Uterus (tissue), 2 donors: ENCODE measurements around the gene AKAP12.

Experiments
- POLR2A ChIP-seq, 2 donors: fragments of 450-650 bp; IDR thresholded peaks; one replicate each; pipeline ENCODE4 v1.6.1; 2016; ENCODE audit warnings: antibody characterized with exemption in 2 of 2, mild to moderate bottlenecking in 1 of 2, moderate library complexity in 1 of 2
- TF ChIP-seq, protein P1 (sequence below), 4 experiments: fragments of 200-600 bp in 2 of 4; fragments of 450-650 bp in 2 of 4; sonication (generic) in 2 of 4; IDR thresholded peaks; one replicate each; pipeline ENCODE4 v1.5.1; 2016 to 2019; ENCODE audit warnings: antibody characterized with exemption in 4 of 4, mild to moderate bottlenecking in 2 of 4, moderate library complexity in 1 of 4

DNA sequence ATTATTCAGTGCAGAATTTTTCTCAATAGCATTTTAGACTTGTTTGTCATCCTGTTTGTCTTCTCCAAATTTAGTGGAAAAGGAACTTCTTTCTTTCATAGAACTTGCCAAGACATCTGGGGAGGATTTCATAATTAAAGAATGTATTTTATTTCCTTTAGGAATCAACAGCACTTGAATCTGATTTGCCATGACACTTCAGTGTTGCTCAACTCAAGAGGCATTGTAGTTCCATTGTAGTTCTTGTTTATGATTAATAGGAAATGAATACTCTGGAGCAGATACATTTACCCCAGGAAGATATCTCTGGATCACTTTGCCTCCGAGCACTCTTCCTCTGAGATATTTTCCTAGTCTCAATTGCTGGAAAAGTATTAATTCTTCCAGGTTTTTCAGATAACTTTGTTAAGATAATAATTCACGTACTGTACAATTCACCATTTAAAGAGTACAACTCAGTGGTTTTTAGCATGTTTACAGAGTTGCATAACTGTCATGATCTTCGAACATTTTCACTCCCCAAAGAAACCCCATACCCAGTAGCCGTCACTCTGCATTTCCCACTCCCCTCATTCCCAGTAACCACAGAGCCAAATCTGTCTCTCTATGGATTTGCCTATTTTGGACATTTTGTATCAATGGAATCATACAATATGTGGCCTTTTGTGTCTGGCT is 29.7 kb downstream of the AKAP12 start:
- no peak for TF ChIP-seq POLR2A (IDR thresholded peaks at IDR 0.05)
- TF ChIP-seq, protein P1, sequence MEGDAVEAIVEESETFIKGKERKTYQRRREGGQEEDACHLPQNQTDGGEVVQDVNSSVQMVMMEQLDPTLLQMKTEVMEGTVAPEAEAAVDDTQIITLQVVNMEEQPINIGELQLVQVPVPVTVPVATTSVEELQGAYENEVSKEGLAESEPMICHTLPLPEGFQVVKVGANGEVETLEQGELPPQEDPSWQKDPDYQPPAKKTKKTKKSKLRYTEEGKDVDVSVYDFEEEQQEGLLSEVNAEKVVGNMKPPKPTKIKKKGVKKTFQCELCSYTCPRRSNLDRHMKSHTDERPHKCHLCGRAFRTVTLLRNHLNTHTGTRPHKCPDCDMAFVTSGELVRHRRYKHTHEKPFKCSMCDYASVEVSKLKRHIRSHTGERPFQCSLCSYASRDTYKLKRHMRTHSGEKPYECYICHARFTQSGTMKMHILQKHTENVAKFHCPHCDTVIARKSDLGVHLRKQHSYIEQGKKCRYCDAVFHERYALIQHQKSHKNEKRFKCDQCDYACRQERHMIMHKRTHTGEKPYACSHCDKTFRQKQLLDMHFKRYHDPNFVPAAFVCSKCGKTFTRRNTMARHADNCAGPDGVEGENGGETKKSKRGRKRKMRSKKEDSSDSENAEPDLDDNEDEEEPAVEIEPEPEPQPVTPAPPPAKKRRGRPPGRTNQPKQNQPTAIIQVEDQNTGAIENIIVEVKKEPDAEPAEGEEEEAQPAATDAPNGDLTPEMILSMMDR (IDR thresholded peaks at IDR 0.05), result no peak
